ENCODE data around the gene NFU1.

NFU1 gene

DNA sequence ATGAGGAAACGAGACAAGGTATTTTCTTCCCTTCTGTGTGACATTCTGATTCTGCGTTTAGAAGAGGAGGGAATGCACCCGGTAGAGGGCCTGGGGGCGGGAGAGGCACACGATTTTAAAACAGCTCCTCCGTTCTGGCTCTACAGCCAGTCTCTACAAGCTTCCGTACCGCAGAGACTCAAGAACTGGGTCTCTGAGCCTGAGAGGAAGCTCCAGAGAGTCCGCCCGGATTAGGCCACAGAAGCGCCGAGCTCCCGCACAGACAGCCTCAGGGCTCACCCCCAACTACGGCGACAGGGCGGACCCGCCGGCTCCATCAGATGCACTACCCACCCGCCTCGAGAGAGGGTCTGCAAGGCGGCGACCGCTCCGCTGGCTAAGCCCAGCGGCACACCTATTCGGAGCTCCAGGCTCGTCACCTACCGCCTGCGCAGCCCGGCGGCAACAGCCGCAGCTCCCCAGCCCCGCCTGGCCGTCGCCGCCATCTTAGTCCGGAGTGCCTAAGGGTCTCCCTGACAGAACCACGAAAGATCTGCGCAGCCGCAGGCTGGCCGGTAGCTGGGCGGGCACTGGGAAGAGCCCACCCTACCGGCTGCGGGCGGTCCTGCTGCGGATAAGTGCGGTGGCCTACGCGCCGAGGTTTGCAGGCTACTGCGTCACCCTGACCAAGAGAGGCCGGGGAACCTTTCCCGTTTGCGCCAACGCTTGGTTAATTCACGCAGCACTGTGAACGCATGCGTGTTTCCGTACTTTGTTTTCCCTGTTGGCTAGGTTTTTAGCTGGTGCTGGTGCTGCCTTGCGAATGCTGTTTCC is at the start of gene NFU1:
TSS of gene NFU1 (minus strand) at position 498 of the 813 bp plus-strand sequence. CDS start at position 485, 13 bp downstream.
- peak; percentile 97 for DNase-seq (ENCODE audit: low spot score)

DNA sequence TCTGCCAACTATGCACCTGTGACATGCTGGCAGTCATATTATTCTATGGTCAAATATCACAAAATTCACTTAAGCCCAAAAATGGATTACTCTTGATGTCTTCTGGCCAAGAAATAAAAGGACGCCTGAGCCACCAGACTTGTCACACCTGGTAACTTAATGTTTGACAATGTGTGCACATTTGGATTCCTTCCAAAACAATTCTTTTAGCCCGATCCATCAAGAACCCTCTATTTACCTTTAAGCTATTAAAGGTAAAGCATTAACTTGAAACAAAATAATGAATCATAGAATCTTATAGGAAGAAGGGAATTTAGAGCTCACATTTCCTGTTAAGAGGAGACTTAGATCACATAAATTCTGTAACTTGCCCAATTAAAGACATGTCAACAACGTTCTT is 46.5 kb upstream of the NFU1 start:
- no peak for DNase-seq (ENCODE audit: low spot score)

DNA sequence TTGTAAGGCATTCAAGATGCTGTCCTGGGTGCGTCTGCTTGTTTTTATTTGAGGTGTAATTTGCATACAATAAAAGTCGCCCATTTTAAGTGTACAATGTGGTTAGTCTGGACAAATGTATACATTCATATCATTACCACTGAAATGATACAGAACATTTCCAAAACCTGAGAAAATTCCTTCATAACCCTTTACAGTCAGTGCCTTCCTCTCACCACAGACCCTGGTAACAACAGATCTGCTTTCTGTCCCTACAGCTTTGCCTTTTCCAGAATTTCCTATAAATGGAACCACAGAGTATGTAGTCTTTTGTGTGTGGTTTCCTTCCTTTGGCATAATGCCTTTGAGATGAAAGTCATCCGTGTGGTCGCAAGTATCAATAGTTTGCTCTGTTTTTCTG is 45.8 kb upstream of the NFU1 start:
- DNase-seq (ENCODE audit: low spot score): peak; percentile 42

DNA sequence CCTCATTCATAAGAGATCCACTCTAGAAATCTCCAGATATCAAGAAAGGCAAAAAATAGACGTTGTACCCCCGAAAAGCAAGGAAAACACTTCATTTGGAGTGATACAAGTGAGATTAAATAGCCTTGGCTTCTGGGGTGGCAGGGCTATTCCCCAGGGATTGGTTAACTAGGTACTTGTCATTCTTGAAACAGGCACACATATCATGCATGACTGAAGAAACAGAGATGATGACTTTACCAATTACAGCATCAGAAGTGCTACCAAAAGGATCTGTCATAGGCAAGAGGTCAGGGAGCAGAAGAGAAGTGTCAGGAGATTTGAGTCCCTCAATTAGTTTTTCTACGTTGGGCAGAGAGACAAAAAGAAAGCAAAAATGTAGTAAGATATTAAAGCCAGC is 45.2 kb upstream of the NFU1 start:
- no peak for DNase-seq (ENCODE audit: low spot score)

DNA sequence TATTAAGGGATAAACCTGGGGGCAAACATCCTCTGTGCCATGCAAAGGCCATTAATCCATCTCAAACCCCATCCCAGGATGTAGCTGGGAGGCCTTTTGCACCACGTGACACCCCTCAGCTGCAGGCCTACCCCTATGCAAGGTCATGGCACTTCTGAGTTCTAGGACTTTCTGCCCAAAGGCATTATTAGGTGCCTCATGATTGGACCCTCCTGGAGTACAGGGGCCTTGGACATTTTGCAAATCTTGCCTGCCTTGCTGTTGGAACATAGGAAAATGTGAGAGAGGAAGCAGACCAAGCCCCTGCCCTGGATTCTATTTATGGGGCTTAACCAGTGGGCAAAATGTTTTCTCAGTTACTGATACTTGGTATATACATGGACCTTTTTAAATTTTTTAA is 44.2 kb upstream of the NFU1 start:
- DNase-seq (ENCODE audit: low spot score): no peak

DNA sequence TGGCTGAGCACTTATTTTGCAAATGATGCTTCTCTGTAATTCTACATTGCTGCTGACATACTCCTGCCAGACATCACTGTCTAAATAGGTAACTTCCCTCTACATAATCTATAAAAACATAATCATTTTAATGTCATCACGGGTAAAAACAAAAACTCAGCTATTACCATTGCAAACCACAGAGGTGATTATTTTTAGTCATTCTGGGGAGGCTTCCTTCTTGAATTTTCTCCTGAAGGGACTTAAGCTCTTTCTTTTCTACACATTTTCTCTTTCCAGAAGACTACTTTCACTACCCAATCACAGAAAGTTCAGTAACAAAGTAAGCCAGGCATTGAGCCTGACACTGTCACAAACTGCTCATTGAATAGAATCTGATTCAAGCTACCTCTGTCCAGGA is 40.4 kb upstream of the NFU1 start:
- no peak for DNase-seq (ENCODE audit: low spot score)

DNA sequence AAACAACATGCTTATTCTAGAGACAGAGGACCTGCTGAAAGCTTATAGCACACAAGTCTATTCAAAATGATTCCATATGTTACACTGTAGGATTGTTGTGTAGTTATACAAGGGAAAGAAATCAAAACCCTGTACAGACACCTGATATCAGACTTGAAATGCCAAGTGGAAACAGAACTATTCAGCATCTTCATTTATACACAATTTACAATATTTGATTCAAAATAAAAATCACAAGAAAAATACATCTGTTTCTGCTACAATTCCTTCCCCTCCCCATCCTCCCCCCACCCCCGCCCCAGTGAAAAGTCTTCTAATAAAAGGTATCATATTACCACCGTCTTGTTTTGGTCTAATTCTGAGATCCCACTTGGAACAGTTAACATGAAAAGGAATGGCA is 37.5 kb upstream of the NFU1 start:
- DNase-seq (ENCODE audit: low spot score): no peak

DNA sequence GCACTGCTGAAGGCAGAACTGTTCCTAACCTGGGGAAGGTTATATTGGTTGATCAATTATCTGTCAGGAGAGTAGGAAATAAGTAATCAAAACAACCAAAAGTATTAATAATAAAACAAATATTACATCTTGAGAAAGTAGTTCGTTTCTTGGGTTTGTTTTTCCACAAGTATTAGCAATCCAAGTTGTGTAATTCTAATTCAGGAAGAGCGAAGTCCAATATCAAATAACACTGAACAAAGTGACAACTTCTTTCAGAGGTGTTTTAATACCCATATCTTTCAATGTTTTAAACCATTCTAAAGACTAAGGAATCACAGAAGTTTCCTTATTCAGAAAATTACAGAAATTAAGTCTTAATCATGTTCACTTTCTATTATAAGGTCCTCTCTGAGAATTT is 34.6 kb upstream of the NFU1 start:
- DNase-seq (ENCODE audit: low spot score): no peak

DNA sequence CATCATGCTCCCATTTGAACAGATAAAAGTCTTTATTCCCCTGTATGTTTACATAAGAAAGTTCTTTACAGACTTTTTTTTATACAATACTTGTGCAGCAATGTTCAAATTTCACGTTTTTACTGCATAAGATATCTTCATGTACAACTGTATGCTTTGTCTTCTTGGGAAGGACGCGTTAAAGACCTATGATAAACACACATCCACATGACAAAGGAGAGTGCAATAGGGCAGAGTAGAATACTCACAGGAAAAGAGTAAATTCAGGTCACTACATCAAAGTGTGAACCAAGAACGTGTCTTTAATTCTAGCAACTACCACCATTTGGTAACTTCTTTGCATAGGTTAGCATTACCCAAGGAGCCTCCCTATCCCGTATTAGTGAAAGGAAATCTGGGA is 33.7 kb upstream of the NFU1 start:
- DNase-seq (ENCODE audit: low spot score): no peak

DNA sequence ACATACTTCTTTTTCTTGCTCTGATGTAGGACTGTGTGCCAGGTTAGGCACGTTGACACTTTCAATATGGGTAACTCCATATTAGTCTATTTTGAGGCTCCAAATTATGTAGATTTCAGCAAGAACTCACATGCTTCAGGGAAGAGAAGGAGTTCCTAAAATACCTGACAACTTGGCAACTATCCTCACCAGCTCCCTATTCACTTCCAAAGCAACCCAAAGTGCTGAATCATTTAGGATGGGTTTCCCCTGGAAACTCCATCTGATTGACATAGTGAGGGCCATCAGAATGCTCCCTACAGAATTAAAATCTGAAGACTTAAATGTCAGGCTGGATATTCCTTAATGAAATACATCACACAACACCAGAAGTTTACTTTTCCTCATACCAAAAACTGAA is 32.5 kb upstream of the NFU1 start:
- no peak for DNase-seq (ENCODE audit: low spot score)

DNA sequence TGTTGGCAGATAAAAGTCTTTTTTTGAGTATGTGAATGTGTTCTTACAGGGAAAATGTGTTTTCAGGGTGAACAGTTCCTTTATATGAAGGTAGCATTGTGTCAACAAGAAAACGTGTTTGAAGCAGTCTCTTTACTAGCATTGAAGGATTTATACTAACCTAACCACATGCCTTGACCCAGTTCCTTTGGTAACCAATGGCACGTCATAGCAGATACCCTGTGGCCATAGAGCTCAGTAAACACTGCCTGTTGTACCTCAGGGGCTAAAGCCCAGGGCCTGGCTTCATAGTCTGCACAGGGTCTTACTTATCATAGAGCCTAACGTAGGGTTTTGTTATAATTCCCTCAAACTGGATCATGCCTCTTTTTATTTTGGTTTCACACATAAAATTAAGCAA is 32.1 kb upstream of the NFU1 start:
- no peak for DNase-seq (ENCODE audit: low spot score)

DNA sequence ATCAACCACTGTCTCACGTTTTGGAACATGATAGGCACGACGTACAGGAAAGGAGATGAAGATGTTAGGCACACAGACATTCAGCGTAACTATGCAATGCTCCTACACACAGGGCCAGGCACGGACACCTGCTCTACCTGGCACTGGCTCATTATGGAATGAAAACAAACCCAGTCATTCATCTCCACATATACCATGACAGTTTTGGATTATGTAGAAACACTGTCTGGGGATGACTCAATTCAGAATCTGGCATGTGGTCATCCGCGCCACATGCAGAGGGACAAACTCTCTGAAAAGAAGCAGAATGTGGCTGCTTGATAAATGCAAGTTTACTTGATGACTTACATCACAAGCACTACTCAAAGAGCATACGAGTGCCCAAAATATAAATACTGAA is 29.5 kb upstream of the NFU1 start:
- DNase-seq (ENCODE audit: low spot score): no peak

DNA sequence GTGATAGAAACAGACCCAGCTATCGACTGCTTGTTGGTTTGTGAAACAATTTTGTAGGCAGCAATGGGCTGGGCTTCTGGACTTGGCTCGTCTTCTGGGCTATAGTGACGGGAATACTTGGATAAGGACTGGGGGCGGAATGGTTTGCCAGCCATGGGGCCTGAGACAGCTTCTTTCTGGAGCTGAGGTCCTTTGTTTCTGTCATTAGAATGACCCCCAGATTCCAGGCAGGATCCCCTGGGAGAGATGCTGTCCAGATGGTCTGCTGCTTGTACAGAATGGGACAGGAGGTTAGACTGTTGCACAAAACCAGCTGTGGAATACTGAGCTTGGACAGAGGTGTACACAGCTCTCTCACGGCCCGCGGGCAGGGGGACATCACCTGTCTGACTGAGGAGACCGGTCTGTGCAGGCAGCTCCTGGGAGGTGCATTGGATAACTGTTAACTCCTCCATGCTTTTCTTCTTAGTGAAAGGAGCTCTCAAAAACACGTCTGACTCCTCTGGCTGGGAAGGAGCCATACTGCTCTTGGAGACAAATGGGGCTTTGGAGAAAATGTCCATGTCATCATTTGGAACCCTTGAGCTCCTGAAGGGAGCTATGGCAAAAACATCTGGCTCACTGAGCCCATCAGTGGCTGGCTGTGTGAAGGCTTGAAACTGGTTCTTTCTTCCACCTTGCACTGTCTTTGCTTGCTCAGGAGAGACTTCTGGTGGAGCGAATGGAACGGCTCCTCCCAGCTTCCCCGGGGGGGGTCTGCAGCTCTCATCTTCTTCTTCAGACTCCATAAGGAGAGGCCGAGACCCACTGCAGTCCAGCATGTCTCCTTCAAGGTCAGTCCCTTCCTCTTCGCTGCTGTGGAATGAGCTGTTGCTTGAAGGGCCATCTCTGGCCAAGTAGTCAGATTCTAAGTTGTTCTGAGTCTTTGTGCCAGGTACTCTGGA is 28.6 kb upstream of the NFU1 start:
- no peak for DNase-seq (ENCODE audit: low spot score)

DNA sequence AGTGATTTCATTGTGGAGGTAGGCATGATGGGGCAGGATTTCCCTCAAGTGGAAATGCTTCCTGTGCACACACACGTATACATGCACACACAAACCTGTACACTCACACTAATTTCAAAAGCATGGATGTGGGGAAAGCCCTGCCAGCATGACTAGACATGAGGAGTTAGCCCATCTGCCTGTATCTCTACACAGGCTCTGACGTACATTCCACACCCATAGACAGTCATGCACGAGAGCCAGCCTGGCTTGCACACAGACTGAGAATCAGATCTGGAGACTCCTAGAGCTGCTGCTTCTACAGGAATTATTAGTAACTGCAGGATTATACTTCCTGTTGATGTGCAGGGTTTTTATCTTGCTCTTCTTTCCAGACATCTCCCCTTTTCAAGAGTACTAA is 27.3 kb upstream of the NFU1 start:
- DNase-seq (ENCODE audit: low spot score): no peak

DNA sequence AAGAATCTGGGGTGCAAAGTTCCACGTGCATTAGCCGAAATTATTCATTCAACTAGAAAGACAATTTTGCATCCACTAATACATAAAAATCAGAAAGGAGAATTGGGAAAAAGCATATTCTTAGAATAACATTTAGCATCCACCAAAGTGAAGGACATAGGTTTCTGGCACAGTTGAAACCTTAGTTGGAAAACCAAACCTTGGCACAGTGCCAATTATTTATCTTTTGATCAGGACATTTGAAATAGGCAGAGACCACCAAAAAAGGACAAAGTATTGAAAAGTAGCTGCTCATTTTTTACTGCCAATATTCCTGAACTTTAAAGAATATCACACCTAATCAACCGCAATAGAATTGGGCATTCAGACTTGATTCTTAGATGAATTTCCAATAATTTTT is 25.5 kb upstream of the NFU1 start:
- no peak for DNase-seq (ENCODE audit: low spot score)

DNA sequence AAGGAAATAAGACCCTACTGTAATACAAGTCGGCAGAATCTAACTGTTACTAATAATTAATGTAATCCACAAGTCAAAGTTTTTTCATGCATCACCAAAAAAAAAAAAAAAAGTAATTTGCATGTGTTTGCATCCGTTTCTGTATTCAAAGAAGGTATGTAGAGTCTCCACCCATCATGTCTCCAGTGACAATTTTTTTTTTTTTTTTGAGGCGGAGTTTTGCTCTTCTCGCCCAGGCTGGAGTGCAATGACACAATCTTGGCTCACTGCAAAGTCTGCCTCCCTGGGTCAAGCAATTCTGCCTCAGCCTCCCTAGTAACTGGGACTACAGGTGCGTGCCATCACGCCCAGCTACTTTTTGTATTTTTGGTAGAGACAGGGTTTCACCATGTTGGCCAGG is 24.2 kb upstream of the NFU1 start:
- DNase-seq (ENCODE audit: low spot score): no peak

DNA sequence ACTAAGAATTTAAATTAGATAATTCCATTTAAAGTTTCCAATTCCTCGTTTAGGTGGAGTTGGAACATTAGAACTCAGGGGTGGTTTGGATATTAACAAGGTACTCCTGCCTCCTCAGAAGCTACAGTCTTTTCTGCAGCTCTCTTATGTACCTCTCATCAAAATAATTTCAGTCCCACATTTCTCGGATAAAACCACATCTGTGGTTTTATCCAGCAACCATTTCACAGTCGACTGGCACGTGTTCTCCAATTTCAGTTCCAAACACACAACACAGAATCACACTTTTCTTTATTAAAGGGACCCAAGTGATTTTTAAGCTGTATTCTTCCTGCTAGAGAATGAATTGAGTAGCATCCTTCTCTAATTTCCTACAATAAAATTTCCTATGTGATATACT is 22.7 kb upstream of the NFU1 start:
- no peak for DNase-seq (ENCODE audit: low spot score)

DNA sequence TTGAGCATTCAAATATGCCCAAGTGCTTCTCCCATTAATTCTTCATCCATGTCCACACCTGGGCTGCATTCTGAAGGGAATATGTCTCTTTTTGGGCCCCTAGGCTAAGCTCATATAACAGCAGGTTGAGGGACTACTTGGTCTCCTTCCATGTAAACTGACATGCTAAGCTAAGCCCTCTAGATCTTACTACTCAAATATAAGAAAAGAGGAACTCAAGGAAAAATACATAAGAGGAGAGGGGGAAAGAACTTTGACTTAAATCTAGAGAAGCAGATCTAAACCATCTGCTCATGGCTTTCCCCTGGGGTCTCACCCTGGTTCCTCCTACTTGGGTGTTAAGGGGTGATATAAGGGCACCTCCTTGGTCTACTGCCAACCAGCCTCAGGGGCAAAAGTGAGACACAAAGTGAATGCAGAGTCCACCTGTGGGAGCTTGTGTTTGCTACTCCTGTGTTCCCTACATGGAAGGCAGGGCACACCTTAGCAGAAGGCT is 19.8 kb upstream of the NFU1 start:
- DNase-seq (ENCODE audit: low spot score): no peak

DNA sequence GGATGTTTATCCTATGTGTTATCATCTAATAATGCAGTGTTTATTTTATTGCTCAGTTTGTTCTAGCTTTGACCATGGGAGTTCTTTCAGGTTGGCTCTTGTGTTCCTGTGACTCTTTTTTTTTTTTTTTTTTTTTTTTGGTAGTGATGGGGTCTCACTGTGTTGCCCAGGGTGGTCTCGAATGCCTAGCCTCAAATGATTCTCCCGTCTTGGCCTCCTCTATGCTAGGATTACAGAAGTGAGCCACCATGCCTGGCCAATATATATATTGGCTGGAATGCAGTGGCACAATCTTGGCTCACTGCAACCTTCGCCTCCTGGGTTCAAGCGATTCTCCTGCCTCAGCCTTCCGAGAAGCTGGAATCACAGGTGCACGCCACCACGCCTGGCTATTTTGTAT is 18.9 kb upstream of the NFU1 start:
- DNase-seq (ENCODE audit: low spot score): no peak

DNA sequence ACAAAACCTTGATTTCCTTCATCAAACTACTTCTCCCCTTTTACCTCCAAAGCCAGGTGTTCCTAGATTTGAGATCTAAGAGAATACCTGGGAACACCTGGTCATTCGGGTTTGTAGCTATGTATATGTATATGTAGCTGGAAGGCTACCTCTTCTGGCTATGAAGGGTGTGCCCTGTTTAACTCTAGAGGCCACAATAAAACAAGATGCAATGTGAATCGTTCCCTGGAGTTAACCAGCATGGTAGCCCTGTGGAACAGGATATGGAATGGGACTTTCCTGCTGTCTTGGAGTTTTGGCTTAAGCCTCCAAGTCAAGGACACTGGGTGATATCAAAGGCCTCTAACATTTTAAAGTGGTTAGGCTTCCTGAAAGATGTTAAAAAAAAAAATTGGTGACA is 17.7 kb upstream of the NFU1 start:
- no peak for DNase-seq (ENCODE audit: low spot score)

DNA sequence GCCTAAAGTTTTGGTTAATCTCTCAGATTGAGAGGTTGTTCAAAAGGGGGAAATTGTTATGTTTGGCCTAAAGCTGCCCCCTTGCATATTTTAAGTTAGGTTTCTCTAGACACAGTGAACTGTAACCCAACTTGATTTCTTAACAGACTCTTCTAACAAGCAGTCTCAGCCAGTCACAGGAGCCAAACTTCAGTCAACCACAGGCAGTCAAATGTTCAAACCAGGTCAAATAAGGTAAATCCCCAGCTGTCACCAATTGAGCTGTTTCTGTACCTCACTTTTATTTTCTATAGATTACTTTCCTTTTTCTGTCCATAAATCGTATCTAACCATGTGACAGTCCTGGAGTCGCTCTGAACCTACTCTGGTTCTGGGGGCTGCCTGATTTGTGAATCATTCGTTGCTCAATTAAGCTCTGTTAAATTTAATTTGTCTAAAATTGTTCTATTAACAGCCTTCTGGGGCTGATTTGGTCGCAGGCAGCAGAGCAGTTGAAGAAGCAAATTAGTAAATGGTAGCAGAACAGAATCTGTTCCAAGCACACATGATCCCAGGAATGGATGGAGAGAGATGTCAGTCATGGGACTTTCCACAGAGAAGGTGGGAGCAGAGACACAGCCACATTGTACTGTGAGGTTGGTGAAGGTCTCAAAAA is 16.4 kb upstream of the NFU1 start:
- no peak for DNase-seq (ENCODE audit: low spot score)

DNA sequence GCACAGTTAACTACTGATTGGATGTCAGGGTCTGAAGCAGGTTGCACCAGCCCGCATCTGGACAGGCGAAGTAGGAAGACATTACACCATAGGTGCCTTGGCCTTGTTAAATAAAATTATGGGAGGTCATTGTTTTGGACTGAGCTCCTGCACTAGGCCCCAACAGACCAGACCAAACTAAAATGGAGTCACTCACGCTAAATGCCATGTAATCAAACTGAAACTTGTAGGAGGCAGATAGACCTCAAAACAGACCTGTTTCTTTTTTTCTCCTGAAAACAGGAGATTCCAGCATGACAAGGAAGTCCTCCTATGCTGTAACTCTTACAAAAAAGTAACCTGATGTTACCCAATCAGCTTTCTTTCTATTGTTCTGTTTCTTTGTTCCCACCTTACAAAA is 15.5 kb upstream of the NFU1 start:
- DNase-seq (ENCODE audit: low spot score): no peak

All from SW480 (cell line).